HCT116 (cell line): ENCODE results near the gene HSCB. TPM values are rescaled to one million over a fixed set of nuclear protein-coding genes. Genes with fewer than 3 reads are reported as not detected.

ENCODE experiments used
- ATAC-seq: fragments of 200-7000 bp; cut with Tn5 transposase; 2 replicates; pipeline ENCODE4 v1.9.1; 2020; ENCODE audit warnings: mild to moderate bottlenecking, moderate library complexity
- BruUV-seq: library from RNA; stranded (reverse); fragments of 400-500 nt; replicated peaks from 2 replicates; lab custom pipeline; 2021; lab: Mats Ljungman, UMichigan
- CTCF ChIA-PET: fragments of 300-600 bp; sonication (Branson Sonifier 250); formaldehyde crosslinking; loops from one replicate; lab custom pipeline; 2021; ENCODE audit warnings: antibody characterized with exemption; lab: Charles Lee
- POLR2A ChIA-PET: fragments of 300-600, 350-600 bp; sonication (Branson Sonifier 250); formaldehyde crosslinking; loops from one replicate; lab custom pipeline; 2021; ENCODE audit warnings: antibody characterized with exemption; lab: Charles Lee
- RAD21 ChIA-PET, 2 experiments: fragments of 300-600 bp; sonication (Branson Sonifier 250); formaldehyde crosslinking; loops; one replicate each; lab custom pipeline; 2023; ENCODE audit warnings: low total read pairs in 2 of 2; ENCODE audit not compliant: uncharacterized antibody in 2 of 2, unreplicated experiment in 2 of 2, low non-redundant PET in 1 of 2; lab: Charles Lee
- DNase-seq: peaks from one replicate; pipeline ENCODE4 v3.0.0-alpha.2; 2010; ENCODE audit warnings: low read depth, low spot score
- H2AFZ ChIP-seq: fragments of 200-600 bp; shearing (Covaris generic), sonication (generic); 2 replicates; pipeline ENCODE4 v1.6.1; 2017; ENCODE audit warnings: low read depth, mixed run types, mixed read lengths, antibody characterized with exemption, low read length; ENCODE audit not compliant: poor library complexity, severe bottlenecking
- H3K27ac ChIP-seq: 2 replicates; pipeline ENCODE4 v1.5.1; 2012; ENCODE audit warnings: low read depth, low read length
- H3K27me3 ChIP-seq: fragments of 200-600 bp; sonication (generic); 2 replicates; pipeline ENCODE4 v1.6.1; 2016; ENCODE audit warnings: mixed run types, low read length, mixed read lengths; ENCODE audit not compliant: insufficient read depth
- H3K36me3 ChIP-seq, 2 experiments: fragments of 200-500 bp in 1 of 2; fragments of 200-600 bp in 1 of 2; sonication (Bioruptor generic) in 1 of 2; sonication (generic) in 1 of 2; 2 replicates each; pipeline versions ENCODE4 v1.5.1 to v1.6.1; 2014 to 2016; ENCODE audit warnings: low read length in 2 of 2, inconsistent platforms in 1 of 2, mixed read lengths in 1 of 2, mixed run types in 1 of 2; ENCODE audit not compliant: insufficient read depth in 2 of 2, control insufficient read depth in 1 of 2
- H3K4me1 ChIP-seq, 2 experiments: fragments of 200-600 bp in 1 of 2; sonication (generic) in 1 of 2; 2 replicates each; pipeline versions ENCODE4 v1.5.1 to v1.6.1; 2012 to 2017; ENCODE audit warnings: low read length in 2 of 2, inconsistent platforms in 1 of 2, mild to moderate bottlenecking in 1 of 2, mixed read lengths in 1 of 2, mixed run types in 1 of 2, moderate library complexity in 1 of 2; ENCODE audit not compliant: insufficient read depth in 2 of 2, control insufficient read depth in 1 of 2
- H3K4me2 ChIP-seq: fragments of 200-600 bp; sonication (generic); 2 replicates; pipeline ENCODE4 v1.6.1; 2017; ENCODE audit warnings: mixed run types, low read length, mixed read lengths
- H3K4me3 ChIP-seq, 2 experiments: fragments of 200-600 bp in 1 of 2; sonication (generic) in 1 of 2; replicated peaks in 1 of 2; 2 replicates each; pipeline ENCODE4 v1.5.1; 2011 to 2016; ENCODE audit warnings: low read length in 2 of 2, control low read depth in 1 of 2, low read depth in 1 of 2, mild to moderate bottlenecking in 1 of 2, mixed read lengths in 1 of 2, mixed run types in 1 of 2
- H3K79me2 ChIP-seq: fragments of 200-600 bp; sonication (generic); 2 replicates; pipeline ENCODE4 v1.6.1; 2017; ENCODE audit warnings: mild to moderate bottlenecking, mixed run types, low read length, moderate library complexity, mixed read lengths; ENCODE audit not compliant: insufficient read depth
- H3K9ac ChIP-seq: fragments of 200-600 bp; sonication (generic); 2 replicates; pipeline ENCODE4 v1.6.1; 2016; ENCODE audit warnings: low read length, mixed read lengths
- H3K9me2 ChIP-seq: fragments of 200-600 bp; sonication (generic), shearing (Covaris generic); 2 replicates; pipeline ENCODE4 v1.6.1; 2017; ENCODE audit warnings: mixed run types, mild to moderate bottlenecking, moderate library complexity; ENCODE audit not compliant: insufficient read depth
- H3K9me3 ChIP-seq, 2 experiments: fragments of 200-500 bp in 1 of 2; fragments of 200-600 bp in 1 of 2; sonication (Bioruptor generic) in 1 of 2; sonication (generic) in 1 of 2; 2 replicates each; pipeline ENCODE4 v1.6.1; 2014 to 2017; ENCODE audit warnings: low read length in 2 of 2, mixed read lengths in 2 of 2, inconsistent platforms in 1 of 2, low read depth in 1 of 2, mild to moderate bottlenecking in 1 of 2, mixed run types in 1 of 2, moderate library complexity in 1 of 2; ENCODE audit not compliant: control insufficient read depth in 1 of 2, insufficient read depth in 1 of 2
- H4K20me1 ChIP-seq: fragments of 200-600 bp; sonication (generic), shearing (Covaris generic); 2 replicates; pipeline ENCODE4 v1.6.1; 2017; ENCODE audit warnings: mixed run types, mild to moderate bottlenecking, moderate library complexity; ENCODE audit not compliant: insufficient read depth
- CBX3 ChIP-seq: IDR thresholded peaks from 2 replicates; pipeline ENCODE4 v1.6.1; 2012; ENCODE audit warnings: low read depth
- EGR1 ChIP-seq: IDR thresholded peaks from 2 replicates; pipeline ENCODE4 v1.6.1; 2012; ENCODE audit warnings: low read depth
- JUND ChIP-seq: IDR thresholded peaks from 2 replicates; pipeline ENCODE4 v1.6.1; 2012
- POLR2AphosphoS5 ChIP-seq: IDR thresholded peaks from 2 replicates; pipeline ENCODE4 v1.6.1; 2011; ENCODE audit warnings: mild to moderate bottlenecking, low read depth, low read length, moderate library complexity
- RAD21 ChIP-seq: IDR thresholded peaks from 2 replicates; pipeline ENCODE4 v1.6.1; 2012; ENCODE audit warnings: low read depth, mild to moderate bottlenecking
- ZFX ChIP-seq: fragments of 450-650 bp; IDR thresholded peaks from 2 replicates; pipeline ENCODE4 v1.6.1; 2017
- intact Hi-C: fragments of 100-400 bp; cut with micrococcal nuclease; formaldehyde crosslinking; loops from 2 replicates; pipeline ENCODE4 v1.10.0; 2022
- total RNA-seq: library from RNA; stranded (reverse); gene quantifications from one replicate; pipeline ENCODE4 v1.2.1, GENCODE V29; 2021; ENCODE audit not compliant: unreplicated experiment
- TF ChIP-seq, protein P1 (sequence below): IDR thresholded peaks from 2 replicates; pipeline ENCODE4 v1.6.1; 2012
- TF ChIP-seq, protein P2 (sequence below), 3 experiments: fragments of 200-600 bp in 1 of 3; sonication (generic) in 1 of 3; IDR thresholded peaks in 2 of 3; conservative IDR thresholded peaks in 1 of 3; 2 replicates each; pipeline ENCODE4 v1.5.1; 2012 to 2017; ENCODE audit warnings: low read depth in 2 of 3, low read length in 2 of 3, antibody characterized with exemption in 1 of 3, borderline replicate concordance in 1 of 3, control low read depth in 1 of 3, mild to moderate bottlenecking in 1 of 3, mixed read lengths in 1 of 3, mixed run types in 1 of 3, moderate library complexity in 1 of 3; ENCODE audit not compliant: insufficient read depth in 1 of 3

The HSCB gene
- total RNA-seq, 1 experiment from 2014 or later, result 14.5 TPM

DNA sequence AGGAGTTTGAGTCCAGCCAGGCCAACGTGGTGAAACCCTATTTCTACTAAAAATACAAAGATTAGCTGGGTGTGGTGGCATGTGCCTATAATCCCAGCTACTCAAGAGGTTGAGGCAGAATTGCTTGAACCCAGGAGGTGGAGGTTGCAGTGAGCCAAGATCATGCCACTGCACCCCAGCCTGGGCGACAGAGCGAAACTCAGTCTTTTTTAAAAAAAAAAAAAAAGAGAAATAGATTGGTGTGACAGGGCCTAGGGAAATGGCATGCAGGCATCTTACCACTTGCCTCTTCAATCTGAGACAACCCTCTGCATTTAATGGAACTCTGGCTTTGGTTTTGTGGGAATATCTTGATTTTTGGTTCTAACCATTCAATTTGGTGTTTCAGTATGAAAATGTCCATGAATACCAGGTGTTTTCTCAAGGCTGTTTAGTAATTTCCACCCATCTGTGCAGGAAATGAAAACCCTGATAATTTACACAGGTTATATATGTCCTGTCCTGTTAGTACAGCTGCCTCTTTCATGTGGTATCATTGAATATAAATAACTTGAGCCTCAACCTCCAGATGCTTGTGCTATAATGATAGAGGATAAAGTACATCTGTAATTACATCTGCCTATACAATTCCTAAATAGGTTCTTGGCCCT, 50.1 kb downstream of the HSCB start:
- H3K36me3 ChIP-seq, result peaks cover 25 to 45% of the 10 kb centered on the region in 2 experiments
- H2AFZ ChIP-seq, result no peak overlapping the region
- intact Hi-C loops, result loop anchor here (5.0 kb wide), 2 partner anchors 250 to 455 kb away; no protein-coding TSS in a partner anchor
- H3K9me3 ChIP-seq, result no peaks in the 10 kb centered on the region
- no peak overlapping the region for H3K4me3 ChIP-seq
- no peak overlapping the region for H3K9ac ChIP-seq
- peaks cover 7% of the 10 kb centered on the region; the same call in 1 of the 2 replicates for H4K20me1 ChIP-seq
- no peaks in the 10 kb centered on the region for H3K9me2 ChIP-seq
- H3K79me2 ChIP-seq, result peaks cover 42% of the 10 kb centered on the region
- no peaks in the 10 kb centered on the region for H3K27me3 ChIP-seq
- RAD21 ChIA-PET, result interaction anchor here in 1 of 2 experiments (0.7 kb wide), 1 partner anchor 33 kb away, joined by 3 read pairs; no protein-coding TSS in a partner anchor
- H3K4me1 ChIP-seq, result no peaks in the 10 kb centered on the region
- no peak for TF ChIP-seq RAD21
- TF ChIP-seq, protein P1, sequence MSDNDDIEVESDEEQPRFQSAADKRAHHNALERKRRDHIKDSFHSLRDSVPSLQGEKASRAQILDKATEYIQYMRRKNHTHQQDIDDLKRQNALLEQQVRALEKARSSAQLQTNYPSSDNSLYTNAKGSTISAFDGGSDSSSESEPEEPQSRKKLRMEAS, result no peak
- no peak for TF ChIP-seq EGR1
- no peak; the same call in 1 of the 2 replicates for TF ChIP-seq POLR2AphosphoS5
- no peak for TF ChIP-seq JUND
- no peak for TF ChIP-seq ZFX
- TF ChIP-seq CBX3, result no peak
- TF ChIP-seq, protein P2, sequence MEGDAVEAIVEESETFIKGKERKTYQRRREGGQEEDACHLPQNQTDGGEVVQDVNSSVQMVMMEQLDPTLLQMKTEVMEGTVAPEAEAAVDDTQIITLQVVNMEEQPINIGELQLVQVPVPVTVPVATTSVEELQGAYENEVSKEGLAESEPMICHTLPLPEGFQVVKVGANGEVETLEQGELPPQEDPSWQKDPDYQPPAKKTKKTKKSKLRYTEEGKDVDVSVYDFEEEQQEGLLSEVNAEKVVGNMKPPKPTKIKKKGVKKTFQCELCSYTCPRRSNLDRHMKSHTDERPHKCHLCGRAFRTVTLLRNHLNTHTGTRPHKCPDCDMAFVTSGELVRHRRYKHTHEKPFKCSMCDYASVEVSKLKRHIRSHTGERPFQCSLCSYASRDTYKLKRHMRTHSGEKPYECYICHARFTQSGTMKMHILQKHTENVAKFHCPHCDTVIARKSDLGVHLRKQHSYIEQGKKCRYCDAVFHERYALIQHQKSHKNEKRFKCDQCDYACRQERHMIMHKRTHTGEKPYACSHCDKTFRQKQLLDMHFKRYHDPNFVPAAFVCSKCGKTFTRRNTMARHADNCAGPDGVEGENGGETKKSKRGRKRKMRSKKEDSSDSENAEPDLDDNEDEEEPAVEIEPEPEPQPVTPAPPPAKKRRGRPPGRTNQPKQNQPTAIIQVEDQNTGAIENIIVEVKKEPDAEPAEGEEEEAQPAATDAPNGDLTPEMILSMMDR (IDR thresholded peaks at IDR 0.05 in 2 of 3, conservative IDR thresholded peaks at IDR 0.05 in 1 of 3; ENCODE audit: borderline replicate concordance in 1 of 3, insufficient read depth in 1 of 3, low read depth in 2 of 3, low read length in 2 of 3), result no peak
- CTCF ChIA-PET, result interaction anchor here (1.2 to 1.5 kb wide), 2 partner anchors 38 to 249 kb away, joined by 3 to 4 read pairs; no protein-coding TSS in a partner anchor
- no peak overlapping the region for H3K4me2 ChIP-seq
- H3K27ac ChIP-seq, result no peak overlapping the region
- POLR2A ChIA-PET, result no interaction called here
- DNase-seq (no peak), ATAC-seq (no peak)
- no TSS peak for BruUV-seq
